ENCODE data around the gene RCAN3. TPM values are rescaled to one million over a fixed set of nuclear protein-coding genes. Genes with fewer than 3 reads are reported as not detected.
"Not testable (repeated sequence)": the region's sequence is repeated elsewhere in the genome, so short reads cannot be mapped to it uniquely, and the experiment has no call there.

The RCAN3 gene
- total and polyA plus RNA-seq, 8 donors, result 4.0 to 14.2 (median 11.9) TPM

- intact Hi-C loops (cut with DNase I), result no loop called here
- Histone ChIP-seq H3K27me3 (no peaks in the 10 kb centered on the region), H3K9me3 (no peaks in the 10 kb centered on the region), H3K27ac (no peak overlapping the region), H3K4me3 (no peak overlapping the region), H3K4me1 (peaks cover 0 to 5% (median 0%) of the 10 kb centered on the region in 3 donors), H3K36me3 (no peaks in the 10 kb centered on the region)
- ATAC-seq, result no peak
- 83 to 88% methylated on average over 4 of the region's 4 CpGs for whole genome bisulfite sequencing, 2 donors
- TF ChIP-seq CTCF (IDR thresholded peaks at IDR 0.05), result no peak
- FAIRE-seq, result no peak
- no peak for DNase-seq
These were observed 18.4 kb upstream of the RCAN3 start for GRCh38 chr1:24484199-24484598.

GRCh38 chr1:24486331-24487065, 16.1 kb upstream of the RCAN3 start:
- H3K27ac ChIP-seq, result no peak overlapping the region
- no peaks in the 10 kb centered on the region for H3K9me3 ChIP-seq
- H3K4me3 ChIP-seq, result no peak overlapping the region
- WGBS, 2 donors, result 85 to 87% methylated on average over 7 of the region's 7 CpGs
- no peak for TF ChIP-seq CTCF (IDR thresholded peaks at IDR 0.05)
- no peaks in the 10 kb centered on the region for H3K36me3 ChIP-seq
- H3K4me1 ChIP-seq, result peaks cover 0 to 5% (median 0%) of the 10 kb centered on the region in 3 donors
- ATAC-seq, result no peak
- DNase-seq, result no peak
- intact Hi-C loops (cut with DNase I), result no loop called here
- no peak for FAIRE-seq
- no peaks in the 10 kb centered on the region for H3K27me3 ChIP-seq

GRCh38 chr1:24487455-24487854, 15.2 kb upstream of the RCAN3 start:
- no peaks in the 10 kb centered on the region for H3K27me3 ChIP-seq
- no peak for TF ChIP-seq CTCF (IDR thresholded peaks at IDR 0.05)
- intact Hi-C loops (cut with DNase I), result no loop called here

GRCh38 chr1:24488159-24488558, 14.5 kb upstream of the RCAN3 start:
- H3K27me3 ChIP-seq; H3K4me3 ChIP-seq; DNase-seq; H3K27ac ChIP-seq; H3K36me3 ChIP-seq; H3K9me3 ChIP-seq; intact Hi-C loops (cut with DNase I); FAIRE-seq; H3K4me1 ChIP-seq; ATAC-seq: not testable (repeated sequence)
- 95 to 96% methylated on average over 7 of the region's 7 CpGs for WGBS, 2 donors

More at GRCh38 chr1:24487455-24487854, 15.2 kb upstream of the RCAN3 start:
- Histone ChIP-seq H3K4me1 (peaks cover 0 to 5% (median 0%) of the 10 kb centered on the region in 3 donors), H3K27ac (no peak overlapping the region), H3K4me3 (no peak overlapping the region), H3K9me3 (no peaks in the 10 kb centered on the region), H3K36me3 (no peaks in the 10 kb centered on the region)
- 92 to 96% methylated on average over 9 of the region's 9 CpGs for WGBS, 2 donors
- no peak for ATAC-seq
- no peak for DNase-seq
- FAIRE-seq, result no peak

- Histone ChIP-seq H3K4me3 (no peak overlapping the region), H3K9me3 (no peaks in the 10 kb centered on the region), H3K36me3 (no peaks in the 10 kb centered on the region), H3K27me3 (no peaks in the 10 kb centered on the region), H3K4me1 (no peaks in the 10 kb centered on the region), H3K27ac (no peak overlapping the region)
- ATAC-seq (no peak), DNase-seq (no peak), FAIRE-seq (no peak)
- no peak for TF ChIP-seq CTCF (IDR thresholded peaks at IDR 0.05)
- intact Hi-C loops (cut with DNase I), result loop anchor here in 1 of 3 donors (10.0 kb wide), 1 partner anchor 65 kb away; no protein-coding TSS in a partner anchor
- WGBS, 2 donors, result 91 to 96% methylated on average over 13 of the region's 13 CpGs
These were observed 13.0 kb upstream of the RCAN3 start for GRCh38 chr1:24489674-24490073.

All from pancreas (tissue), 10 donors.